GM12878 (cell line): Measurements from ENCODE around the gene MITF. TPM values are rescaled to one million over a fixed set of nuclear protein-coding genes. Genes with fewer than 3 reads are reported as not detected.

Experiments used
- ATAC-seq: fragments of 200-7000 bp; cut with Tn5 transposase; 3 replicates; pipeline ENCODE4 v1.9.1; 2020; ENCODE audit warnings: mild to moderate bottlenecking, moderate library complexity
- BruUV-seq: library from RNA; stranded (reverse); fragments of 400-500 nt; replicated peaks from 2 replicates; lab custom pipeline; 2021; lab: Mats Ljungman, UMichigan
- CTCF ChIA-PET: fragments of 300-600 bp; sonication (Branson Sonifier 250); formaldehyde crosslinking; extraction: SDS; loops from one replicate; lab custom pipeline; 2021; ENCODE audit warnings: inconsistent platforms; lab: Yijun Ruan, JAX
- POLR2A ChIA-PET: fragments of 350-600 bp; formaldehyde crosslinking; extraction: SDS; loops from one replicate; lab custom pipeline; 2021; ENCODE audit warnings: inconsistent platforms; lab: Charles Lee
- RAD21 ChIA-PET: fragments of 300-600 bp; sonication (Branson Sonifier 250); formaldehyde crosslinking; loops from one replicate; lab custom pipeline; 2023; ENCODE audit warnings: antibody characterized with exemption; ENCODE audit not compliant: unreplicated experiment; lab: Charles Lee
- SMC1A ChIA-PET: fragments of 300-600 bp; sonication (Branson Sonifier 250); formaldehyde crosslinking; loops from one replicate; lab custom pipeline; 2023; ENCODE audit not compliant: unreplicated experiment, uncharacterized antibody; lab: Charles Lee
- DNase-seq: peaks from one replicate; pipeline ENCODE4 v3.0.0-alpha.2; 2011; ENCODE audit warnings: low read depth, low spot score
- FAIRE-seq: peaks from 3 replicates; lab custom pipeline; 2011; peaks lifted over from hg19 to GRCh38; lab: Jason Lieb, UNC
- H2AFZ ChIP-seq: 2 replicates; pipeline ENCODE4 v1.6.0; 2011; ENCODE audit warnings: low read depth, low read length, control low read depth; ENCODE audit not compliant: control insufficient read depth
- H3K27ac ChIP-seq: 2 replicates; pipeline ENCODE4 v1.5.1; 2011; ENCODE audit warnings: control low read depth; ENCODE audit not compliant: control insufficient read depth, insufficient read depth
- H3K27me3 ChIP-seq, 2 experiments: replicated peaks in 1 of 2; 2 replicates each; pipeline versions ENCODE4 v1.6.0 to v1.6.1; 2011; ENCODE audit warnings: low read length in 1 of 2; ENCODE audit not compliant: control insufficient read depth in 2 of 2, insufficient read depth in 2 of 2
- H3K36me3 ChIP-seq, 2 experiments: 2 replicates each; pipeline ENCODE4 v1.5.1; 2011; ENCODE audit warnings: low read length in 1 of 2; ENCODE audit not compliant: control insufficient read depth in 2 of 2, insufficient read depth in 2 of 2
- H3K4me1 ChIP-seq: 2 replicates; pipeline ENCODE4 v1.6.1; 2011; ENCODE audit warnings: mild to moderate bottlenecking, low read length, moderate library complexity, mixed read lengths; ENCODE audit not compliant: control insufficient read depth, insufficient read depth
- H3K4me2 ChIP-seq: 2 replicates; pipeline ENCODE4 v1.6.0; 2011; ENCODE audit warnings: control low read depth; ENCODE audit not compliant: control insufficient read depth, insufficient read depth
- H3K4me3 ChIP-seq: fragments of 200-600 bp; sonication (generic); 2 replicates; pipeline ENCODE4 v1.5.1; 2016
- H3K79me2 ChIP-seq: 2 replicates; pipeline ENCODE4 v1.6.0; 2011; ENCODE audit warnings: low read length; ENCODE audit not compliant: control insufficient read depth, insufficient read depth
- H3K9ac ChIP-seq: 2 replicates; pipeline ENCODE4 v1.8.0; 2011; ENCODE audit warnings: low read length, control low read depth, mixed read lengths; ENCODE audit not compliant: control insufficient read depth, insufficient read depth
- H3K9me3 ChIP-seq: replicated peaks from 3 replicates; pipeline ENCODE4 v1.5.1; 2011; ENCODE audit warnings: mild to moderate bottlenecking, low read length; ENCODE audit not compliant: control insufficient read depth, insufficient read depth
- H4K20me1 ChIP-seq: 2 replicates; pipeline ENCODE4 v1.6.0; 2011; ENCODE audit not compliant: control insufficient read depth, insufficient read depth
- ASH2L ChIP-seq: fragments of 300-600, 200-600 bp; sonication (generic); IDR thresholded peaks from 2 replicates; pipeline ENCODE4 v1.6.1; 2017; ENCODE audit warnings: low read depth, mild to moderate bottlenecking, borderline replicate concordance
- BHLHE40 ChIP-seq, 2 experiments: fragments of 450-650 bp in 1 of 2; IDR thresholded peaks; 2 replicates each; pipeline ENCODE4 v1.6.1; 2011 to 2017; ENCODE audit warnings: low read depth in 2 of 2, borderline replicate concordance in 1 of 2, improper control_type of control experiment in 1 of 2, low read length in 1 of 2, mild to moderate bottlenecking in 1 of 2
- CBFB ChIP-seq: IDR thresholded peaks from 2 replicates; pipeline ENCODE4 v1.6.1; 2016; ENCODE audit warnings: antibody characterized with exemption, low read depth
- CHD1 ChIP-seq: IDR thresholded peaks from 2 replicates; pipeline ENCODE4 v1.6.1; 2012; ENCODE audit warnings: low read depth, low read length, improper control_type of control experiment
- EED ChIP-seq: sonication (generic); IDR thresholded peaks from 2 replicates; pipeline ENCODE4 v1.6.1; 2016; ENCODE audit warnings: antibody characterized with exemption, low read depth
- EZH2 ChIP-seq: IDR thresholded peaks from 2 replicates; pipeline ENCODE4 v1.6.1; 2012; ENCODE audit warnings: low read depth, mild to moderate bottlenecking, control low read depth, inconsistent platforms, low read length, borderline replicate concordance; ENCODE audit not compliant: control insufficient read depth
- FOXM1 ChIP-seq: IDR thresholded peaks from 2 replicates; pipeline ENCODE4 v1.6.1; 2012; ENCODE audit warnings: low read depth, mild to moderate bottlenecking, inconsistent platforms, low read length, moderate library complexity
- IRF4 ChIP-seq: IDR thresholded peaks from 2 replicates; pipeline ENCODE4 v1.6.1; 2011; ENCODE audit warnings: low read depth, low read length
- LARP7 ChIP-seq: fragments of 450-650 bp; IDR thresholded peaks from 2 replicates; pipeline ENCODE4 v1.6.1; 2017; ENCODE audit warnings: mild to moderate bottlenecking
- NFXL1 ChIP-seq: fragments of 450-650 bp; IDR thresholded peaks from 2 replicates; pipeline ENCODE4 v1.6.1; 2017; ENCODE audit warnings: antibody characterized with exemption, mild to moderate bottlenecking, borderline replicate concordance
- POLR2AphosphoS5 ChIP-seq: IDR thresholded peaks from 2 replicates; pipeline ENCODE4 v1.6.1; 2011; ENCODE audit warnings: mild to moderate bottlenecking, low read length, inconsistent platforms
- POU2F2 ChIP-seq: IDR thresholded peaks from 3 replicates; pipeline ENCODE4 v1.6.1; 2011; ENCODE audit warnings: low read depth, mild to moderate bottlenecking, low read length, borderline replicate concordance
- RB1 ChIP-seq: fragments of 450-650 bp; formaldehyde crosslinking; IDR thresholded peaks from 2 replicates; pipeline ENCODE4 v1.6.1; 2017; ENCODE audit warnings: mild to moderate bottlenecking, borderline replicate concordance
- RFX5 ChIP-seq: IDR thresholded peaks from 2 replicates; pipeline ENCODE4 v1.6.1; 2011; ENCODE audit warnings: low read depth, low read length, improper control_type of control experiment
- ZNF384 ChIP-seq: IDR thresholded peaks from 2 replicates; pipeline ENCODE4 v1.6.1; 2012; ENCODE audit warnings: low read depth, mild to moderate bottlenecking, low read length, improper control_type of control experiment, borderline replicate concordance
- ZNF622 ChIP-seq: fragments of 450-650 bp; IDR thresholded peaks from 2 replicates; pipeline ENCODE4 v1.6.1; 2017; ENCODE audit warnings: mild to moderate bottlenecking, inconsistent platforms
- ZSCAN29 ChIP-seq: fragments of 450-650 bp; IDR thresholded peaks from 2 replicates; pipeline ENCODE4 v1.6.1; 2017; ENCODE audit warnings: mild to moderate bottlenecking, moderate library complexity
- WGBS: methylation state at CpG from one replicate; pipeline ENCODE4 v1.1.6; 2016; ENCODE audit warnings: low lambda C conversion rate; ENCODE audit not compliant: insufficient replicate concordance, insufficient coverage; ENCODE audit errors: missing lambda C conversion rate; 5-methylcytosine and 5-hydroxymethylcytosine counted together
- in situ Hi-C: fragments of 300-500 bp; cut with MboI; formaldehyde crosslinking; loops from 9 replicates; pipeline ENCODE4 v1.14.3; 2018; ENCODE audit warnings: mixed read lengths
- intact Hi-C: fragments of 100-400 bp; cut with micrococcal nuclease; formaldehyde crosslinking; loops from one replicate; pipeline ENCODE4 v1.14.2; 2022; ENCODE audit not compliant: unreplicated experiment
- polyA plus RNA-seq, 11 experiments: library from polyadenylated mRNA; depleted of rRNA in 4 of 11; unstranded in 6 of 11; stranded (reverse) in 5 of 11; fragments of >200 nt; fragmentation: Nextera tagmentation in 4 of 11; fragmentation: Illumina TruSeq in 1 of 11; extraction: Ambion mirVana in 4 of 11; extraction: Trizol in 1 of 11; gene quantifications; 1 replicate in 1 of 11; 2 replicates in 10 of 11; pipeline versions ENCODE4 v1.2.1 to v1.2.3, GENCODE V29; 2011 to 2016; ENCODE audit warnings: inconsistent platforms in 2 of 11, missing spikeins in 2 of 11, low read depth in 1 of 11
- total RNA-seq, 4 experiments: library from RNA; depleted of rRNA in 3 of 4; stranded (reverse); fragments of >200 nt in 3 of 4; fragmentation: Illumina TruSeq in 1 of 4; extraction: Trizol in 1 of 4; gene quantifications; 2 replicates each; pipeline versions ENCODE4 v1.2.1 to v1.2.3, GENCODE V29; 2013 to 2021
- TF ChIP-seq, protein P1 (sequence below): fragments of 450-650 bp; IDR thresholded peaks from 2 replicates; pipeline ENCODE4 v1.6.1; 2018; ENCODE audit warnings: mild to moderate bottlenecking, low read depth, moderate library complexity; ENCODE audit not compliant: partially characterized antibody
- TF ChIP-seq, protein P2 (sequence below): IDR thresholded peaks from 2 replicates; pipeline ENCODE4 v1.6.1; 2012; ENCODE audit warnings: low read depth, low read length, improper control_type of control experiment
- TF ChIP-seq, protein P3 (sequence below): IDR thresholded peaks from 2 replicates; pipeline ENCODE4 v1.6.1; 2012; ENCODE audit warnings: low read depth, low read length, improper control_type of control experiment

Gene MITF
- total and polyA plus RNA-seq, 10 of the 15 experiments (the other 5 are each of a cell fraction or from before 2014, with no cell fraction given): under 0.01 to 0.90 (median 0.06) TPM; not detected in 3

DNA sequence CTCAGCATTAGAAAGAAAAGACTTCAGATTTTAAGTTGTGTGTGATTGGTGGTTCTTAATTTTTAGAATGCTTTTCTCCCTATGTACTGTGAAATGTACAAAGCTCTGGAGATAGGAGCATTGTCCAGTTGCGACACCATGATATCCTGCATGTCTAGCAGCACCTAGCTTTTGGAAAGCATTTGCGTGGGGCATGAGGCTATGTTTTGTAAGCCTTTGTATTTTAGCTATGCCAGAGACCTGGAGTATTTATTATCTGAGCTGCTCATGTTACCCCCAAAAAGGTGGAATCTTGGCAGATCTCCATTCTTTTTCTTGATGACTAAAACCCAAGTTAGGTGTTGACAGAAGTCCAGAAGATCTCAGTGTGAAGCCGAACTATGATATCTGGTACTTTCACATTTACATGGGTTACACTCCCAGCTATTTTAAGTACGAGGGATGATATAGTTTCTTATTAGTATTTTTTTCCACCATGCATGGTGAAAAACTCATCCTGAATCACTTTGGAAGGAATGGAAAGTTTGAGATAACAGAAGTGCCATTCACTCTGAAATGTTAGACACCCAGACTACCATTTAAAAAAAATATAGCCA lies 133.6 kb downstream of the MITF start:
- 23% methylated on average over 4 of the region's 4 CpGs for WGBS
- POLR2A ChIA-PET: no interaction called here
- RAD21 ChIA-PET: no interaction called here
- TF ChIP-seq EED: no peak
- no peak for TF ChIP-seq ASH2L
- no peak for TF ChIP-seq NFXL1
- TF ChIP-seq, protein P1, sequence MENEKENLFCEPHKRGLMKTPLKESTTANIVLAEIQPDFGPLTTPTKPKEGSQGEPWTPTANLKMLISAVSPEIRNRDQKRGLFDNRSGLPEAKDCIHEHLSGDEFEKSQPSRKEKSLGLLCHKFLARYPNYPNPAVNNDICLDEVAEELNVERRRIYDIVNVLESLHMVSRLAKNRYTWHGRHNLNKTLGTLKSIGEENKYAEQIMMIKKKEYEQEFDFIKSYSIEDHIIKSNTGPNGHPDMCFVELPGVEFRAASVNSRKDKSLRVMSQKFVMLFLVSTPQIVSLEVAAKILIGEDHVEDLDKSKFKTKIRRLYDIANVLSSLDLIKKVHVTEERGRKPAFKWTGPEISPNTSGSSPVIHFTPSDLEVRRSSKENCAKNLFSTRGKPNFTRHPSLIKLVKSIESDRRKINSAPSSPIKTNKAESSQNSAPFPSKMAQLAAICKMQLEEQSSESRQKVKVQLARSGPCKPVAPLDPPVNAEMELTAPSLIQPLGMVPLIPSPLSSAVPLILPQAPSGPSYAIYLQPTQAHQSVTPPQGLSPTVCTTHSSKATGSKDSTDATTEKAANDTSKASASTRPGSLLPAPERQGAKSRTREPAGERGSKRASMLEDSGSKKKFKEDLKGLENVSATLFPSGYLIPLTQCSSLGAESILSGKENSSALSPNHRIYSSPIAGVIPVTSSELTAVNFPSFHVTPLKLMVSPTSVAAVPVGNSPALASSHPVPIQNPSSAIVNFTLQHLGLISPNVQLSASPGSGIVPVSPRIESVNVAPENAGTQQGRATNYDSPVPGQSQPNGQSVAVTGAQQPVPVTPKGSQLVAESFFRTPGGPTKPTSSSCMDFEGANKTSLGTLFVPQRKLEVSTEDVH: no peak
- no peak for TF ChIP-seq ZNF622
- no peak for TF ChIP-seq LARP7
- no peak for TF ChIP-seq RB1
- TF ChIP-seq, protein P2, sequence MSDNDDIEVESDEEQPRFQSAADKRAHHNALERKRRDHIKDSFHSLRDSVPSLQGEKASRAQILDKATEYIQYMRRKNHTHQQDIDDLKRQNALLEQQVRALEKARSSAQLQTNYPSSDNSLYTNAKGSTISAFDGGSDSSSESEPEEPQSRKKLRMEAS: no peak
- TF ChIP-seq ZNF384: no peak
- no peak for TF ChIP-seq EZH2
- TF ChIP-seq, protein P3, sequence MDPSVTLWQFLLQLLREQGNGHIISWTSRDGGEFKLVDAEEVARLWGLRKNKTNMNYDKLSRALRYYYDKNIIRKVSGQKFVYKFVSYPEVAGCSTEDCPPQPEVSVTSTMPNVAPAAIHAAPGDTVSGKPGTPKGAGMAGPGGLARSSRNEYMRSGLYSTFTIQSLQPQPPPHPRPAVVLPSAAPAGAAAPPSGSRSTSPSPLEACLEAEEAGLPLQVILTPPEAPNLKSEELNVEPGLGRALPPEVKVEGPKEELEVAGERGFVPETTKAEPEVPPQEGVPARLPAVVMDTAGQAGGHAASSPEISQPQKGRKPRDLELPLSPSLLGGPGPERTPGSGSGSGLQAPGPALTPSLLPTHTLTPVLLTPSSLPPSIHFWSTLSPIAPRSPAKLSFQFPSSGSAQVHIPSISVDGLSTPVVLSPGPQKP: no peak
- TF ChIP-seq FOXM1: no peak
- no peak for TF ChIP-seq IRF4
- no peak for TF ChIP-seq POLR2AphosphoS5
- TF ChIP-seq CHD1: no peak
- no peak for TF ChIP-seq RFX5
- TF ChIP-seq POU2F2: no peak
- no peak for TF ChIP-seq CBFB
- TF ChIP-seq ZSCAN29: no peak
- no peak for TF ChIP-seq BHLHE40 (IDR thresholded peaks at IDR 0.05; ENCODE audit: borderline replicate concordance in 1 of 2, low read depth in 2 of 2, low read length in 1 of 2)
- no TSS peak for BruUV-seq
- Histone ChIP-seq H3K9ac (no peak overlapping the region), H3K27me3 (no peaks in the 10 kb centered on the region; a peak in 1 of 4 replicates), H3K4me3 (no peak overlapping the region), H3K36me3 (no peaks in the 10 kb centered on the region), H4K20me1 (no peaks in the 10 kb centered on the region), H3K4me1 (no peaks in the 10 kb centered on the region), H3K9me3 (no peaks in the 10 kb centered on the region), H3K79me2 (no peaks in the 10 kb centered on the region), H3K4me2 (no peak overlapping the region), H2AFZ (no peak overlapping the region), H3K27ac (no peak overlapping the region)
- in situ Hi-C loops (no loop called here), intact Hi-C loops (no loop called here)
- CTCF ChIA-PET: no interaction called here
- no peak for DNase-seq
- ATAC-seq: no peak
- SMC1A ChIA-PET: no interaction called here
- FAIRE-seq: no peak
